Measurements from ENCODE around the gene CSRP3.

The CSRP3 gene

DNA sequence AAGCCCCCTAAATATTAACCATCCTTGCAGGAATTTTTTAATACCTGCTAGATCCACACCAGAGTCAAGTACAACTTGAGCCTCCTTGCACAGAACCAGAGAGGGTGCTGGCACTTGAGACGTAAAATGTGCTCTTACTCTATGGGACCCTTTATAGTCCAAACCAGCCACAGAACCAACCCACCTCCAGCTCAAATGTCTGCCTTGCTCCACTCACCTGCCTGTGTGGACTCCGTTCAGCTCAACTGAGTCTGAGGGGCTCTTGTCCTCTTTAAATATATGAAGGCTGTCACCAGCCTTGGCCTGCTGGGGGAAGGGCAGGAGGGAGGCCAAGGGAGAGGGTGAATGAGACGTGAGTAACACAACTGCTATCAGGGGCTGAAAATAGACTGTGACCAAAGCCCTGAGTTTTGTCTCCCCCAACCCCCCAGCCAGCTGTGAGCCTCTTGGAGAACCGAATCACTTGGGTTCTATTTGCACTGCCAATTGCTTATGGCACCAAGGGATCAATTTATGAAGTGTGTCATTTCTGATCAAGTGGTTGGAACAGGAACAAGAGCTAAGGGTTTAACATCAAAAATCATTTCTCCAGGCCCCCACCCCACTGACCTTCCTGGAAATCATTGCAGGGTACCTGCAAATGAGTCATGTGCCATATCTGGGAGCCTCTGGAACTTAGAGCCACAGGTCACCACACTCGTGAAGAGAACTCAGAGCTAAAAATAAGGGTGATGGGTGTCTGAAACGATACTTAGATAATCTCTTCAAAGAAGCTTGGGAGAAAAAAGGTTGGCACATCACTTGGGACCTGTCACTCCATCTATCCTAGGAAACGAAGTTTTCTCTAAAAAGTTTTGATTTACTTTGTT, at the start of gene CSRP3:
TSS of gene CSRP3 (minus strand) at position 247 of the 869 bp plus-strand sequence. CDS start 9,535 bp downstream, outside the sequence.
- no peak for TF ChIP-seq ZNF274 (IDR thresholded peaks at IDR 0.05; ENCODE audit: low read depth, low read length)
- no peak for TF ChIP-seq YY1 (IDR thresholded peaks at IDR 0.05; ENCODE audit: insufficient read depth, insufficient read length)
- TF ChIP-seq SUZ12 (IDR thresholded peaks at IDR 0.05; ENCODE audit: extremely low read depth, insufficient read depth, insufficient read length) = no peak
- H3K36me3 ChIP-seq (ENCODE audit: insufficient read depth, insufficient read length, low read length) = no peaks in the 10 kb centered on the region
- H3K9me3 ChIP-seq (ENCODE audit: insufficient read depth, low read length) = peaks cover 8% of the 10 kb centered on the region; the same call in 1 of the 2 replicates
- no peaks in the 10 kb centered on the region for H3K27me3 ChIP-seq (ENCODE audit: insufficient read depth, insufficient read length)
- no peak within 1 kb of the TSS for H3K4me3 ChIP-seq (ENCODE audit: insufficient read length, low read depth)
- DNase-seq (ENCODE audit: low read depth, low spot score) = no peak
- H3K9ac ChIP-seq (ENCODE audit: insufficient read length, low read depth) = no peak within 1 kb of the TSS
- H3K4me1 ChIP-seq (ENCODE audit: insufficient read depth, insufficient read length) = no peaks in the 10 kb centered on the region

DNA sequence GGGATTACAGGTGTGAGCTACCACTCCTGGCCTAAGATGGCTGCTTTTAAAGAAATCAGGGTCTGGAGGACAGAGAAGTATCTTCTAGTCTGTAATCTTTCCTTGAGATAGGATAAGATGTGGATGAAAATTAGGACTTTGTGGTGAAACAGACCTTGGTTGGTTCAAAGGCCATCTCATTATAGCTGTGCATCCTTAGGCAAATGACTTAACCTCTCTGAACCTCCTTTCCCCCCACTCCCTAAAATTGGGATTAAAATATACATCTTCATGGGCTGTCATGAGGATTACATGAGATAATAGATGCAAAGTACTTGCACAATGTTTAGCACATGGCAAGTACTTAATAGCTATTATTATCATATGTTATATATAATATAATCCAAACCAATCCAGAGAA, 49.8 kb upstream of the CSRP3 start:
- Histone ChIP-seq H3K27me3 (ENCODE audit: insufficient read depth, insufficient read length) (no peaks in the 10 kb centered on the region), H3K9ac (ENCODE audit: insufficient read length, low read depth) (no peak overlapping the region), H3K4me3 (ENCODE audit: insufficient read length, low read depth) (no peak overlapping the region), H3K36me3 (ENCODE audit: insufficient read depth, insufficient read length, low read length) (no peaks in the 10 kb centered on the region), H3K9me3 (ENCODE audit: insufficient read depth, low read length) (no peaks in the 10 kb centered on the region), H3K4me1 (ENCODE audit: insufficient read depth, insufficient read length) (no peaks in the 10 kb centered on the region)
- TF ChIP-seq ZNF274 (IDR thresholded peaks at IDR 0.05; ENCODE audit: low read depth, low read length) = no peak
- no peak for TF ChIP-seq SUZ12 (IDR thresholded peaks at IDR 0.05; ENCODE audit: extremely low read depth, insufficient read depth, insufficient read length)
- no peak for TF ChIP-seq YY1 (IDR thresholded peaks at IDR 0.05; ENCODE audit: insufficient read depth, insufficient read length)
- DNase-seq (ENCODE audit: low read depth, low spot score) = no peak

GRCh38 chr11:19246816-19247215, 45.0 kb upstream of the CSRP3 start:
- no peak overlapping the region for H3K4me3 ChIP-seq (ENCODE audit: insufficient read length, low read depth)
- peaks cover 30% of the 10 kb centered on the region for H3K27me3 ChIP-seq (ENCODE audit: insufficient read depth, insufficient read length)
- no peaks in the 10 kb centered on the region for H3K36me3 ChIP-seq (ENCODE audit: insufficient read depth, insufficient read length, low read length)
- TF ChIP-seq YY1 (IDR thresholded peaks at IDR 0.05; ENCODE audit: insufficient read depth, insufficient read length) (no peak), ZNF274 (IDR thresholded peaks at IDR 0.05; ENCODE audit: low read depth, low read length) (no peak), SUZ12 (IDR thresholded peaks at IDR 0.05; ENCODE audit: extremely low read depth, insufficient read depth, insufficient read length) (no peak)
- H3K9ac ChIP-seq (ENCODE audit: insufficient read length, low read depth) = no peak overlapping the region
- no peak for DNase-seq (ENCODE audit: low read depth, low spot score)
- H3K4me1 ChIP-seq (ENCODE audit: insufficient read depth, insufficient read length) = peaks cover 5% of the 10 kb centered on the region
- no peaks in the 10 kb centered on the region for H3K9me3 ChIP-seq (ENCODE audit: insufficient read depth, low read length)

- peaks cover 32% of the 10 kb centered on the region for H3K27me3 ChIP-seq (ENCODE audit: insufficient read depth, insufficient read length)
- no peak for TF ChIP-seq YY1 (IDR thresholded peaks at IDR 0.05; ENCODE audit: insufficient read depth, insufficient read length)
- no peak for TF ChIP-seq SUZ12 (IDR thresholded peaks at IDR 0.05; ENCODE audit: extremely low read depth, insufficient read depth, insufficient read length)
- no peak for TF ChIP-seq ZNF274 (IDR thresholded peaks at IDR 0.05; ENCODE audit: low read depth, low read length)
- no peaks in the 10 kb centered on the region for H3K9me3 ChIP-seq (ENCODE audit: insufficient read depth, low read length)
- H3K9ac ChIP-seq (ENCODE audit: insufficient read length, low read depth) = no peak overlapping the region
- no peak for DNase-seq (ENCODE audit: low read depth, low spot score)
- peaks cover 5% of the 10 kb centered on the region for H3K4me1 ChIP-seq (ENCODE audit: insufficient read depth, insufficient read length)
- no peaks in the 10 kb centered on the region for H3K36me3 ChIP-seq (ENCODE audit: insufficient read depth, insufficient read length, low read length)
- no peak overlapping the region for H3K4me3 ChIP-seq (ENCODE audit: insufficient read length, low read depth)
Observed at GRCh38 chr11:19245351-19245750, 43.6 kb upstream of the CSRP3 start.

DNA sequence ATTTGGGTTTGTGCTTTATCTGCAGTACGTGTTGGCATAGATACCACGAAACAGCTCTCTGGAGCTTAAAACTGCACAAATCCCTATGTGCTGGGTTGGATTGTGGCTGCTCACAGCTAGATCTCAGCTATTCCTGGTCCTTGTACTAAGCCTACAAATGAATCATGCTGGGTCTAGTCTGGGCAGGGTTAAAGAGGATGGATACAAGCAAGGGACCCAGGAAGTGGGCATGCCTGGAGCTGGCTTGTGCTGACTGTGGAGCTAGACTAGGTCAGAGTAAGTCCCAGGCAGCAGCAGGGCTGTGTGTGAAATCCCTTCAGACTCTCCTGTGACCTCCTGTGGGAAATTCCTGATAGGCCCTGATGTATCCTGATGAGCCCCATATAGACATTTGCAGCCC, 42.8 kb upstream of the CSRP3 start:
- peaks cover 38% of the 10 kb centered on the region for H3K27me3 ChIP-seq (ENCODE audit: insufficient read depth, insufficient read length)
- H3K4me3 ChIP-seq (ENCODE audit: insufficient read length, low read depth) = no peak overlapping the region
- H3K4me1 ChIP-seq (ENCODE audit: insufficient read depth, insufficient read length) = peaks cover 5% of the 10 kb centered on the region
- H3K9me3 ChIP-seq (ENCODE audit: insufficient read depth, low read length) = no peaks in the 10 kb centered on the region
- H3K9ac ChIP-seq (ENCODE audit: insufficient read length, low read depth) = no peak overlapping the region
- TF ChIP-seq SUZ12 (IDR thresholded peaks at IDR 0.05; ENCODE audit: extremely low read depth, insufficient read depth, insufficient read length) = no peak
- TF ChIP-seq YY1 (IDR thresholded peaks at IDR 0.05; ENCODE audit: insufficient read depth, insufficient read length) = no peak
- TF ChIP-seq ZNF274 (IDR thresholded peaks at IDR 0.05; ENCODE audit: low read depth, low read length) = no peak
- no peak for DNase-seq (ENCODE audit: low read depth, low spot score)
- H3K36me3 ChIP-seq (ENCODE audit: insufficient read depth, insufficient read length, low read length) = no peaks in the 10 kb centered on the region

GRCh38 chr11:19244084-19244483, 42.3 kb upstream of the CSRP3 start:
- no peak overlapping the region for H3K4me3 ChIP-seq (ENCODE audit: insufficient read length, low read depth)
- TF ChIP-seq YY1 (IDR thresholded peaks at IDR 0.05; ENCODE audit: insufficient read depth, insufficient read length) (no peak), ZNF274 (IDR thresholded peaks at IDR 0.05; ENCODE audit: low read depth, low read length) (no peak), SUZ12 (IDR thresholded peaks at IDR 0.05; ENCODE audit: extremely low read depth, insufficient read depth, insufficient read length) (no peak)
- no peaks in the 10 kb centered on the region for H3K36me3 ChIP-seq (ENCODE audit: insufficient read depth, insufficient read length, low read length)
- peaks cover 38% of the 10 kb centered on the region for H3K27me3 ChIP-seq (ENCODE audit: insufficient read depth, insufficient read length)
- peaks cover 5% of the 10 kb centered on the region for H3K4me1 ChIP-seq (ENCODE audit: insufficient read depth, insufficient read length)
- DNase-seq (ENCODE audit: low read depth, low spot score) = no peak
- no peaks in the 10 kb centered on the region for H3K9me3 ChIP-seq (ENCODE audit: insufficient read depth, low read length)
- no peak overlapping the region for H3K9ac ChIP-seq (ENCODE audit: insufficient read length, low read depth)

- H3K36me3 ChIP-seq (ENCODE audit: insufficient read depth, insufficient read length, low read length) = peaks cover 3% of the 10 kb centered on the region
- H3K9ac ChIP-seq (ENCODE audit: insufficient read length, low read depth) = no peak overlapping the region
- no peak overlapping the region for H3K4me3 ChIP-seq (ENCODE audit: insufficient read length, low read depth)
- TF ChIP-seq YY1 (IDR thresholded peaks at IDR 0.05; ENCODE audit: insufficient read depth, insufficient read length) = no peak
- TF ChIP-seq SUZ12 (IDR thresholded peaks at IDR 0.05; ENCODE audit: extremely low read depth, insufficient read depth, insufficient read length) = no peak
- TF ChIP-seq ZNF274 (IDR thresholded peaks at IDR 0.05; ENCODE audit: low read depth, low read length) = no peak
- peaks cover 38% of the 10 kb centered on the region for H3K27me3 ChIP-seq (ENCODE audit: insufficient read depth, insufficient read length)
- DNase-seq (ENCODE audit: low read depth, low spot score) = no peak
- H3K4me1 ChIP-seq (ENCODE audit: insufficient read depth, insufficient read length) = peaks cover 5% of the 10 kb centered on the region
- no peaks in the 10 kb centered on the region for H3K9me3 ChIP-seq (ENCODE audit: insufficient read depth, low read length)
Observed at GRCh38 chr11:19243613-19244012, 41.8 kb upstream of the CSRP3 start.
